NCI-H510A (cell line): ENCODE data around the gene TPSB2.
A peak's percentile ranks its signal among the peaks of the same experiment; 100 is the strongest.
"Not testable (repeated sequence)": the region's sequence is repeated elsewhere in the genome, so short reads cannot be mapped to it uniquely, and the experiment has no call there.

Experiments used
- DNase-seq: peaks from one replicate; lab custom pipeline; 2025; lab: John Stamatoyannopoulos, UW

The TPSB2 gene

GRCh38 chr16:1230084-1230470 lies at the start of gene TPSB2:
Gene TPSB2 (minus strand): TSS chr16:1230184. CDS start chr16:1229951, 233 bp downstream.
- DNase-seq, result not testable (repeated sequence)

GRCh38 chr16:1279081-1279944 lies 49.3 kb upstream of the TPSB2 start:
- DNase-seq, result no peak

GRCh38 chr16:1278477-1278876 lies 48.5 kb upstream of the TPSB2 start:
- no peak for DNase-seq

GRCh38 chr16:1277617-1278282 lies 47.8 kb upstream of the TPSB2 start:
- no peak for DNase-seq

- no peak for DNase-seq
Measured at GRCh38 chr16:1277151-1277598, 47.2 kb upstream of the TPSB2 start.

GRCh38 chr16:1276580-1276878 lies 46.5 kb upstream of the TPSB2 start:
- no peak for DNase-seq

GRCh38 chr16:1275791-1276579 lies 46.0 kb upstream of the TPSB2 start:
- DNase-seq, result no peak

GRCh38 chr16:1274767-1275166 lies 44.8 kb upstream of the TPSB2 start:
- no peak for DNase-seq

- no peak for DNase-seq
Measured at GRCh38 chr16:1273816-1274215, 43.8 kb upstream of the TPSB2 start.

- DNase-seq, result no peak
Measured at GRCh38 chr16:1272453-1273198, 42.6 kb upstream of the TPSB2 start.

GRCh38 chr16:1271724-1272413 lies 41.9 kb upstream of the TPSB2 start:
- DNase-seq, result peak; percentile 81

- DNase-seq, result no peak
Measured at GRCh38 chr16:1271380-1271723, 41.4 kb upstream of the TPSB2 start.

- not testable (repeated sequence) for DNase-seq
Measured at GRCh38 chr16:1269418-1269817, 39.4 kb upstream of the TPSB2 start.

GRCh38 chr16:1265826-1266225 lies 35.8 kb upstream of the TPSB2 start:
- DNase-seq, result no peak

- DNase-seq, result no peak
Measured at GRCh38 chr16:1265090-1265630, 35.2 kb upstream of the TPSB2 start.

- no peak for DNase-seq
Measured at GRCh38 chr16:1264345-1265089, 34.5 kb upstream of the TPSB2 start.

GRCh38 chr16:1263591-1264344 lies 33.8 kb upstream of the TPSB2 start:
- no peak for DNase-seq

GRCh38 chr16:1262846-1263221 lies 32.9 kb upstream of the TPSB2 start:
- no peak for DNase-seq

GRCh38 chr16:1262210-1262845 lies 32.3 kb upstream of the TPSB2 start:
- no peak for DNase-seq
